Measurements from ENCODE around the gene PCNX4.

PCNX4 gene

GRCh38 chr14:60212503-60213371 lies 121.0 kb downstream of the PCNX4 start:
- DNase-seq: no peak

- DNase-seq: no peak
Measured at GRCh38 chr14:60214003-60214402, 122.3 kb downstream of the PCNX4 start.

- no peak for DNase-seq
Measured at GRCh38 chr14:60214415-60215126, 122.8 kb downstream of the PCNX4 start.

GRCh38 chr14:60215127-60215444 lies 123.4 kb downstream of the PCNX4 start:
- DNase-seq: no peak

GRCh38 chr14:60215520-60216420 lies 124.0 kb downstream of the PCNX4 start:
- DNase-seq: no peak

- DNase-seq: no peak
Measured at GRCh38 chr14:60217713-60218112, 126.0 kb downstream of the PCNX4 start.

Data from NCI-H446 treated with DMSO at 0.1 percent for 48 hours (cell line).